NCI-H748 (cell line): ENCODE measurements around the gene MAP4K4.
"Not testable (repeated sequence)": the region's sequence is repeated elsewhere in the genome, so short reads cannot be mapped to it uniquely, and the experiment has no call there.

ENCODE experiments used
- DNase-seq: peaks from one replicate; lab custom pipeline; 2025; ENCODE audit not compliant: unreplicated experiment; lab: John Stamatoyannopoulos, UW

MAP4K4 gene

GRCh38 chr2:101900375-101900774 lies 202.9 kb downstream of the MAP4K4 start:
- no peak for DNase-seq

GRCh38 chr2:101901241-101901640 lies 203.7 kb downstream of the MAP4K4 start:
- no peak for DNase-seq

GRCh38 chr2:101902169-101902568 lies 204.7 kb downstream of the MAP4K4 start:
- no peak for DNase-seq

GRCh38 chr2:101904916-101905315 lies 207.4 kb downstream of the MAP4K4 start:
- DNase-seq = no peak

GRCh38 chr2:101905746-101906336 lies 208.3 kb downstream of the MAP4K4 start:
- no peak for DNase-seq

GRCh38 chr2:101909760-101910159 lies 212.3 kb downstream of the MAP4K4 start:
- no peak for DNase-seq

GRCh38 chr2:101912545-101912944 lies 215.0 kb downstream of the MAP4K4 start:
- DNase-seq = no peak

GRCh38 chr2:101921319-101921952 lies 223.9 kb downstream of the MAP4K4 start:
- no peak for DNase-seq

GRCh38 chr2:101921953-101922325 lies 224.4 kb downstream of the MAP4K4 start:
- no peak for DNase-seq

- DNase-seq = not testable (repeated sequence)
These were observed 226.8 kb downstream of the MAP4K4 start for GRCh38 chr2:101924311-101924710.

GRCh38 chr2:101930019-101930418 lies 232.5 kb downstream of the MAP4K4 start:
- no peak for DNase-seq

GRCh38 chr2:101930847-101931246 lies 233.3 kb downstream of the MAP4K4 start:
- no peak for DNase-seq

GRCh38 chr2:101931402-101931801 lies 233.9 kb downstream of the MAP4K4 start:
- no peak for DNase-seq

- DNase-seq = peak; percentile 57
These were observed 238.3 kb downstream of the MAP4K4 start for GRCh38 chr2:101935764-101936163.

GRCh38 chr2:101942851-101943250 lies 245.3 kb downstream of the MAP4K4 start:
- no peak for DNase-seq
